Panc1 (cell line): ENCODE results near the gene ZNF232. TPM values are rescaled to one million over a fixed set of nuclear protein-coding genes. Genes with fewer than 3 reads are reported as not detected.
"Not testable (repeated sequence)": the region's sequence is repeated elsewhere in the genome, so short reads cannot be mapped to it uniquely, and the experiment has no call there.

Experiments
- ATAC-seq: fragments of 200-7000 bp; cut with Tn5 transposase; 2 replicates; pipeline ENCODE4 v1.9.1; 2020; ENCODE audit warnings: mild to moderate bottlenecking, moderate library complexity
- BruUV-seq: library from RNA; stranded (reverse); fragments of 400-500 nt; replicated peaks from 2 replicates; lab custom pipeline; 2021; lab: Mats Ljungman, UMichigan
- CTCF ChIA-PET: fragments of 300-600 bp; sonication (Branson Sonifier 250); formaldehyde crosslinking; loops from one replicate; lab custom pipeline; 2022; ENCODE audit warnings: antibody characterized with exemption; lab: Charles Lee
- POLR2A ChIA-PET: fragments of 300-600 bp; sonication (Branson Sonifier 250); formaldehyde crosslinking; loops from one replicate; lab custom pipeline; 2022; ENCODE audit warnings: antibody characterized with exemption; lab: Charles Lee
- DNase-seq: peaks from one replicate; pipeline ENCODE4 v3.0.0-alpha.2; 2010; ENCODE audit warnings: low read depth, low spot score
- H3K27ac ChIP-seq: 2 replicates; pipeline ENCODE4 v1.5.1; 2011; ENCODE audit warnings: mild to moderate bottlenecking, low read length, inconsistent platforms
- H3K27me3 ChIP-seq: fragments of 200-500 bp; sonication (Bioruptor generic); 2 replicates; pipeline ENCODE4 v1.6.0; 2014; ENCODE audit warnings: low read length, inconsistent platforms; ENCODE audit not compliant: control insufficient read depth, insufficient read depth
- H3K36me3 ChIP-seq: fragments of 200-500 bp; sonication (Bioruptor generic); 2 replicates; pipeline ENCODE4 v1.5.1; 2014; ENCODE audit warnings: inconsistent platforms, mild to moderate bottlenecking, low read length, moderate library complexity; ENCODE audit not compliant: control insufficient read depth, insufficient read depth
- H3K4me1 ChIP-seq: 2 replicates; pipeline ENCODE4 v1.5.1; 2011; ENCODE audit warnings: inconsistent platforms, mild to moderate bottlenecking, low read length, moderate library complexity; ENCODE audit not compliant: control insufficient read depth, insufficient read depth
- H3K4me3 ChIP-seq, 2 experiments: 2 replicates each; pipeline ENCODE4 v1.5.1; 2011 to 2012; ENCODE audit warnings: low read depth in 2 of 2, low read length in 2 of 2, mild to moderate bottlenecking in 2 of 2, inconsistent platforms in 1 of 2, moderate library complexity in 1 of 2
- H3K9me3 ChIP-seq: fragments of 200-500 bp; sonication (Bioruptor generic); 2 replicates; pipeline ENCODE4 v1.5.1; 2014; ENCODE audit warnings: low read depth, mild to moderate bottlenecking, inconsistent platforms, low read length, moderate library complexity; ENCODE audit not compliant: control insufficient read depth, insufficient read depth
- in situ Hi-C: cut with HindIII; loops from 2 replicates; pipeline ENCODE4 v1.10.0; 2016; ENCODE audit warnings: low sequenced_read_pairs, low pct_unique_long_range_greater_than_20kb
- intact Hi-C: fragments of 100-400 bp; cut with micrococcal nuclease; formaldehyde crosslinking; loops from one replicate; pipeline ENCODE4 v1.10.0; 2022; ENCODE audit not compliant: unreplicated experiment
- total RNA-seq: library from RNA; stranded (reverse); gene quantifications from one replicate; pipeline ENCODE4 v1.2.1, GENCODE V29; 2021; ENCODE audit not compliant: unreplicated experiment
- TF ChIP-seq, protein P1 (sequence below), 2 experiments: IDR thresholded peaks; 2 replicates each; pipeline ENCODE4 v1.6.1; 2011 to 2012; ENCODE audit warnings: low read depth in 2 of 2, control low read depth in 1 of 2, low read length in 1 of 2, mild to moderate bottlenecking in 1 of 2, moderate library complexity in 1 of 2; ENCODE audit not compliant: insufficient read depth in 1 of 2
- TF ChIP-seq, protein P2 (sequence below): fragments of 450-650 bp; IDR thresholded peaks from 2 replicates; pipeline ENCODE4 v1.5.1; 2017; ENCODE audit warnings: mild to moderate bottlenecking

ZNF232 gene
- total RNA-seq, 1 experiment from 2014 or later: 8.7 TPM

DNA sequence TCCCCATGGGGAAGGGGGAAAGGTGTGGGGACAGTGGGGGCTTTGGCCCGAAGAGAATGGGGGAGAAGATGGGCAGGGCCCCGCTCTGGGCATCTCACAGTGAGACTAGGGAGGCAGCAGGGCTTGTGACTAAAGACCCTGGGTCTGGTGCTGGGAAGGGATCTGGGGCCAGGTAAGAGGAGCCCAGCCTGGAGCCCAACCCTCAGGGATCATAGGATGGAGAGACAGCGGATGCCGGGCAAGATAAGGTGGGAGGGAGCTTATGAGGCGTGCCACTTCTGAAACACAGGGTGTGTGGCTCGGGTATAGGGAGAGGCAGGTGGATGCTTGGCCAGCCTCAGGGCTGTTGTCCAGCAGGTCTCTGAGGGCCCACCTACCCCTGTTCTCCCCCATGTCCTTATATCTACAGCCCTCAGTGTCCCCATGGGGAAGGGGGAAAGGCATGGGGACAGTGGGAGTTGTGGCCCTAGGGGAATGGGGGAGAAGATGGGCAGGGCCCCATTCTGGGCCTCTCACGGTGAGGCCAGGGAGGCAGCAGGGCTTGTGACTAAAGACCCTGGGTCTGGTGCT lies 19.6 kb upstream of the ZNF232 start:
- Histone ChIP-seq H3K9me3 (no peaks in the 10 kb centered on the region), H3K4me1 (no peaks in the 10 kb centered on the region), H3K4me3 (no peak overlapping the region), H3K27me3 (no peaks in the 10 kb centered on the region), H3K36me3 (no peaks in the 10 kb centered on the region), H3K27ac (no peak overlapping the region)
- intact Hi-C loops: no loop called here
- ChIA-PET POLR2A (no interaction called here), CTCF (no interaction called here)
- in situ Hi-C loops: no loop called here
- BruUV-seq: no TSS peak
- TF ChIP-seq, protein P1, sequence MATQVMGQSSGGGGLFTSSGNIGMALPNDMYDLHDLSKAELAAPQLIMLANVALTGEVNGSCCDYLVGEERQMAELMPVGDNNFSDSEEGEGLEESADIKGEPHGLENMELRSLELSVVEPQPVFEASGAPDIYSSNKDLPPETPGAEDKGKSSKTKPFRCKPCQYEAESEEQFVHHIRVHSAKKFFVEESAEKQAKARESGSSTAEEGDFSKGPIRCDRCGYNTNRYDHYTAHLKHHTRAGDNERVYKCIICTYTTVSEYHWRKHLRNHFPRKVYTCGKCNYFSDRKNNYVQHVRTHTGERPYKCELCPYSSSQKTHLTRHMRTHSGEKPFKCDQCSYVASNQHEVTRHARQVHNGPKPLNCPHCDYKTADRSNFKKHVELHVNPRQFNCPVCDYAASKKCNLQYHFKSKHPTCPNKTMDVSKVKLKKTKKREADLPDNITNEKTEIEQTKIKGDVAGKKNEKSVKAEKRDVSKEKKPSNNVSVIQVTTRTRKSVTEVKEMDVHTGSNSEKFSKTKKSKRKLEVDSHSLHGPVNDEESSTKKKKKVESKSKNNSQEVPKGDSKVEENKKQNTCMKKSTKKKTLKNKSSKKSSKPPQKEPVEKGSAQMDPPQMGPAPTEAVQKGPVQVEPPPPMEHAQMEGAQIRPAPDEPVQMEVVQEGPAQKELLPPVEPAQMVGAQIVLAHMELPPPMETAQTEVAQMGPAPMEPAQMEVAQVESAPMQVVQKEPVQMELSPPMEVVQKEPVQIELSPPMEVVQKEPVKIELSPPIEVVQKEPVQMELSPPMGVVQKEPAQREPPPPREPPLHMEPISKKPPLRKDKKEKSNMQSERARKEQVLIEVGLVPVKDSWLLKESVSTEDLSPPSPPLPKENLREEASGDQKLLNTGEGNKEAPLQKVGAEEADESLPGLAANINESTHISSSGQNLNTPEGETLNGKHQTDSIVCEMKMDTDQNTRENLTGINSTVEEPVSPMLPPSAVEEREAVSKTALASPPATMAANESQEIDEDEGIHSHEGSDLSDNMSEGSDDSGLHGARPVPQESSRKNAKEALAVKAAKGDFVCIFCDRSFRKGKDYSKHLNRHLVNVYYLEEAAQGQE (IDR thresholded peaks at IDR 0.05; ENCODE audit: insufficient read depth in 1 of 2, low read depth in 2 of 2, low read length in 1 of 2): no peak
- TF ChIP-seq, protein P2, sequence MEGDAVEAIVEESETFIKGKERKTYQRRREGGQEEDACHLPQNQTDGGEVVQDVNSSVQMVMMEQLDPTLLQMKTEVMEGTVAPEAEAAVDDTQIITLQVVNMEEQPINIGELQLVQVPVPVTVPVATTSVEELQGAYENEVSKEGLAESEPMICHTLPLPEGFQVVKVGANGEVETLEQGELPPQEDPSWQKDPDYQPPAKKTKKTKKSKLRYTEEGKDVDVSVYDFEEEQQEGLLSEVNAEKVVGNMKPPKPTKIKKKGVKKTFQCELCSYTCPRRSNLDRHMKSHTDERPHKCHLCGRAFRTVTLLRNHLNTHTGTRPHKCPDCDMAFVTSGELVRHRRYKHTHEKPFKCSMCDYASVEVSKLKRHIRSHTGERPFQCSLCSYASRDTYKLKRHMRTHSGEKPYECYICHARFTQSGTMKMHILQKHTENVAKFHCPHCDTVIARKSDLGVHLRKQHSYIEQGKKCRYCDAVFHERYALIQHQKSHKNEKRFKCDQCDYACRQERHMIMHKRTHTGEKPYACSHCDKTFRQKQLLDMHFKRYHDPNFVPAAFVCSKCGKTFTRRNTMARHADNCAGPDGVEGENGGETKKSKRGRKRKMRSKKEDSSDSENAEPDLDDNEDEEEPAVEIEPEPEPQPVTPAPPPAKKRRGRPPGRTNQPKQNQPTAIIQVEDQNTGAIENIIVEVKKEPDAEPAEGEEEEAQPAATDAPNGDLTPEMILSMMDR: no peak
- DNase-seq: no peak
- no peak for ATAC-seq

DNA sequence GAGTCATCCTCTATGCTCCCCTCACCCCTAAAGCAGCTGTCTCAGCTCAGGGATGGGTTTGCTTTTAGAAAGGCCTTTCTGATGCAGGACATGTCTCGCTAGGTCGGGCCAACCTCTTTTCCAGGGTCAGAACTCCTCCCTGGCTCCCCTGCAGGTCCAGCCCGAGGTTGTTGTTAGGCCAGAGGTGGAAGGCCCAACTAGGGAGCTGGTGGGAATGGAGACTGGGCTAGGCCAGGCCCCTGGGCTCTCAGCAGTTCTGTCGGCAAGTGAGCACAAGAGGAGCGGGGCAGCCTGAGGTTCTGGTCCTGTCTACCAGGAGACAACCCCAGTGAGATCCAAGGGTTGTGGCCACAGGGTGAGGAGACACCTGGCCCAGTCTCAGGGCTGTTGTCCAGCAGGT lies 19.0 kb upstream of the ZNF232 start:
- intact Hi-C loops, H3K27me3 ChIP-seq, BruUV-seq, POLR2A ChIA-PET, H3K4me3 ChIP-seq, ATAC-seq, H3K4me1 ChIP-seq, H3K36me3 ChIP-seq, CTCF ChIA-PET, DNase-seq, H3K27ac ChIP-seq, in situ Hi-C loops, H3K9me3 ChIP-seq: not testable (repeated sequence)

DNA sequence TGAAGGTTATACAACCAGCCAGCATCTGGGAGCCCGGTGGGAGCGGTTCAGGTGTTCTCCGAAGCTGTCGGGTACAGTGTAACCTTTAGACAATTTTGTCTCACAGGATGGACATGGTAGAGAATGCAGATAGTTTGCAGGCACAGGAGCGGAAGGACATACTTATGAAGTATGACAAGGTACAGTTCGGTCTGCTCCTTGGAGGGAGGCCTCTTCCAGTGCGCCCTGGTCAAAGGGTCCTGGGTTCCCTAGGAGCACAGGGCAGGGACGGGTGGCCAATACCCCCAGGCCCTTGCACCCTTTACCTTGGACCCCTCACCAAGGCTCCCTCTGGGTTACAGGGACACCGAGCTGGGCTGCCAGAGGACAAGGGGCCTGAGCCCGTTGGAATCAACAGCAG lies 18.6 kb upstream of the ZNF232 start:
- DNase-seq, H3K9me3 ChIP-seq, BruUV-seq, H3K4me3 ChIP-seq, ATAC-seq, POLR2A ChIA-PET, H3K4me1 ChIP-seq, CTCF ChIA-PET, intact Hi-C loops, H3K36me3 ChIP-seq, in situ Hi-C loops, H3K27me3 ChIP-seq, H3K27ac ChIP-seq: not testable (repeated sequence)

DNA sequence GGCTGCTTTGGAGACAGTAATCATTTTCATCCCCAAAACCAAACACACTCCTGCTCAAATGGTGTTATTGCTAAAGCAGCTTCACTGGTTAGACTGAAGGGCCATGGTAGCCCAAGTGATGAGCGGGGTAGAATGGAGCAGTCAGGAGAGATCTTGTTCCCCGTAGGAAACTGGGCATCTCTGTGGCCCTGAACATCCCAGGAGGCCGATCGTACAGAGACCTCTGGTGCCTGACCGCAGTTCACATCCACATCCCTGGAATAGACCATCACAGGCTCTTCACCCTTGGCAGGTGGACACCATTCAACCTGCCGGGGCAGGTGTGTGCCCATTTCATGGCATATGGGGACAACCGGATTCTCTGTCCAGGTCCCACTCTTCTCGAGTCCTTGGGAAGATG lies 18.1 kb upstream of the ZNF232 start:
- H3K27me3 ChIP-seq, H3K36me3 ChIP-seq, H3K4me1 ChIP-seq, in situ Hi-C loops, H3K27ac ChIP-seq, BruUV-seq, H3K9me3 ChIP-seq, intact Hi-C loops, POLR2A ChIA-PET, ATAC-seq, H3K4me3 ChIP-seq, DNase-seq, CTCF ChIA-PET: not testable (repeated sequence)
